Testis (tissue), 2 donors: Measurements from ENCODE around the gene GRID1.

Source experiments
- CTCF ChIP-seq, 3 experiments: fragments of 450-650 bp in 2 of 3; fragments of 200-600 bp in 1 of 3; sonication (generic) in 1 of 3; IDR thresholded peaks; one replicate each; pipeline ENCODE4 v1.5.1; 2016 to 2019; ENCODE audit warnings: antibody characterized with exemption in 3 of 3, mild to moderate bottlenecking in 2 of 3, moderate library complexity in 1 of 3
- POLR2A ChIP-seq: fragments of 450-650 bp; IDR thresholded peaks from one replicate; pipeline ENCODE4 v1.6.1; 2017; ENCODE audit warnings: antibody characterized with exemption, mild to moderate bottlenecking, moderate library complexity

GRCh38 chr10:85925201-85925750, 441.3 kb downstream of the GRID1 start:
- TF ChIP-seq CTCF (IDR thresholded peaks at IDR 0.05) (no peak), POLR2A (no peak)
